PFSK-1 (cell line): ENCODE measurements around the gene CFAP157.

Experiments used
- FOXP2 ChIP-seq: optimal IDR thresholded peaks from 2 replicates; pipeline ENCODE3; 2011; ENCODE audit warnings: borderline replicate concordance, control low read depth, inconsistent platforms; ENCODE audit not compliant: insufficient read depth; ENCODE audit errors: extremely low read length, extremely low read depth
- POLR2AphosphoS5 ChIP-seq: IDR thresholded peaks from 2 replicates; pipeline ENCODE4 v1.6.1; 2012; ENCODE audit warnings: low read depth, mild to moderate bottlenecking, control low read depth, low read length, moderate library complexity
- SIN3A ChIP-seq: IDR thresholded peaks from 2 replicates; pipeline ENCODE4 v1.6.1; 2012; ENCODE audit warnings: mild to moderate bottlenecking, low read length, moderate library complexity, borderline replicate concordance; ENCODE audit not compliant: insufficient read depth
- TAF1 ChIP-seq: IDR thresholded peaks from 2 replicates; pipeline ENCODE4 v1.6.1; 2012; ENCODE audit warnings: low read length, control low read depth, borderline replicate concordance; ENCODE audit not compliant: insufficient read depth
- TF ChIP-seq, protein P1 (sequence below), 2 experiments: IDR thresholded peaks; 2 replicates each; pipeline versions ENCODE4 v1.6.1 to v1.8.0; 2011 to 2012; ENCODE audit warnings: low read depth in 2 of 2, low read length in 2 of 2, control low read depth in 1 of 2, inconsistent platforms in 1 of 2, mild to moderate bottlenecking in 1 of 2, moderate library complexity in 1 of 2; ENCODE audit not compliant: insufficient read depth in 1 of 2

DNA sequence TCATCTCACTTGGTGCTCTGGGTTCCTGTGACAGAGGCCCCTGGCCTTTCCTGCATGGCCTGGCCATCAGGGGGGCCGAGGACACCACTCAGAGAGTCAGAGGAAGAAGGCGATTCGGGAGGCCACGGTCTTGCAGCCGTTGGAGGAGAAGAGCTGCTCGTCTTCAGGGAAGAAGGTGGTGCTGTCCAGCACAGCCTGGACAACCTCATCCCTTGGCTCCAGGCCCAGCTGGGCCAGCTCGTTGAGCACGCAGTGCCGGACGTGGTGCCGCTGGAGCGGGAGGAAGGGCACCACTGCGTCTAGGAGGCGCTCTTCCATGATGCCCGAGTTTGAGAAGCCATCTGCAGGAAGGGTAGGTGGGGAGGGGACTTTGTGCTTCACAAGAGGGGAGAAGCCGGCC lies 25.1 kb downstream of the CFAP157 start:
- TF ChIP-seq TAF1 (no peak), POLR2AphosphoS5 (no peak), SIN3A (no peak), FOXP2 (no peak)
- TF ChIP-seq, protein P1, sequence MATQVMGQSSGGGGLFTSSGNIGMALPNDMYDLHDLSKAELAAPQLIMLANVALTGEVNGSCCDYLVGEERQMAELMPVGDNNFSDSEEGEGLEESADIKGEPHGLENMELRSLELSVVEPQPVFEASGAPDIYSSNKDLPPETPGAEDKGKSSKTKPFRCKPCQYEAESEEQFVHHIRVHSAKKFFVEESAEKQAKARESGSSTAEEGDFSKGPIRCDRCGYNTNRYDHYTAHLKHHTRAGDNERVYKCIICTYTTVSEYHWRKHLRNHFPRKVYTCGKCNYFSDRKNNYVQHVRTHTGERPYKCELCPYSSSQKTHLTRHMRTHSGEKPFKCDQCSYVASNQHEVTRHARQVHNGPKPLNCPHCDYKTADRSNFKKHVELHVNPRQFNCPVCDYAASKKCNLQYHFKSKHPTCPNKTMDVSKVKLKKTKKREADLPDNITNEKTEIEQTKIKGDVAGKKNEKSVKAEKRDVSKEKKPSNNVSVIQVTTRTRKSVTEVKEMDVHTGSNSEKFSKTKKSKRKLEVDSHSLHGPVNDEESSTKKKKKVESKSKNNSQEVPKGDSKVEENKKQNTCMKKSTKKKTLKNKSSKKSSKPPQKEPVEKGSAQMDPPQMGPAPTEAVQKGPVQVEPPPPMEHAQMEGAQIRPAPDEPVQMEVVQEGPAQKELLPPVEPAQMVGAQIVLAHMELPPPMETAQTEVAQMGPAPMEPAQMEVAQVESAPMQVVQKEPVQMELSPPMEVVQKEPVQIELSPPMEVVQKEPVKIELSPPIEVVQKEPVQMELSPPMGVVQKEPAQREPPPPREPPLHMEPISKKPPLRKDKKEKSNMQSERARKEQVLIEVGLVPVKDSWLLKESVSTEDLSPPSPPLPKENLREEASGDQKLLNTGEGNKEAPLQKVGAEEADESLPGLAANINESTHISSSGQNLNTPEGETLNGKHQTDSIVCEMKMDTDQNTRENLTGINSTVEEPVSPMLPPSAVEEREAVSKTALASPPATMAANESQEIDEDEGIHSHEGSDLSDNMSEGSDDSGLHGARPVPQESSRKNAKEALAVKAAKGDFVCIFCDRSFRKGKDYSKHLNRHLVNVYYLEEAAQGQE (IDR thresholded peaks at IDR 0.05; ENCODE audit: insufficient read depth in 1 of 2, low read depth in 2 of 2, low read length in 2 of 2) = 0 out of 4 replicates have a peak, but pooled peaks of 1 of the 2 experiments have one; percentile 35
